ENCODE results near the gene C11orf16.

DNA sequence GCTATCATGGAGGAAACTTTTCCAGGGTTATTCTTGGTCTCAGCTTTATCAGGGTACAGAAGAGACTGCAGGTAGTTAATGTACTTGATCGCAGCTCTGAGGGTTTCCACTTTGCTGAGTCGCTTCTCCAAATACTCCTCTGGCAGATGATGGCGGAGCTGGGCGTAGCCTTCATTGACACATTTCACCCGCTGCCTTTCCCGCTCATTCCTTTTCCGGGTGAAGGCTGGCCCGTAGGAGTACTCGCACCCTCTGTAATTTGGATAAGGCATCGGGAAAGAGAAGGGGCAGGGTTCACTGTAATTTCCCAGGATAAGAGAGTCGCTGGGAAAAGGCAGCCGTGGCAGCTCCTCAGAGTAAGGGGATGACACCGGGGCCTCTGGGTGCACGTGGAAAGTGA is 4.9 kb upstream of the C11orf16 start:
- TF ChIP-seq, protein P1, sequence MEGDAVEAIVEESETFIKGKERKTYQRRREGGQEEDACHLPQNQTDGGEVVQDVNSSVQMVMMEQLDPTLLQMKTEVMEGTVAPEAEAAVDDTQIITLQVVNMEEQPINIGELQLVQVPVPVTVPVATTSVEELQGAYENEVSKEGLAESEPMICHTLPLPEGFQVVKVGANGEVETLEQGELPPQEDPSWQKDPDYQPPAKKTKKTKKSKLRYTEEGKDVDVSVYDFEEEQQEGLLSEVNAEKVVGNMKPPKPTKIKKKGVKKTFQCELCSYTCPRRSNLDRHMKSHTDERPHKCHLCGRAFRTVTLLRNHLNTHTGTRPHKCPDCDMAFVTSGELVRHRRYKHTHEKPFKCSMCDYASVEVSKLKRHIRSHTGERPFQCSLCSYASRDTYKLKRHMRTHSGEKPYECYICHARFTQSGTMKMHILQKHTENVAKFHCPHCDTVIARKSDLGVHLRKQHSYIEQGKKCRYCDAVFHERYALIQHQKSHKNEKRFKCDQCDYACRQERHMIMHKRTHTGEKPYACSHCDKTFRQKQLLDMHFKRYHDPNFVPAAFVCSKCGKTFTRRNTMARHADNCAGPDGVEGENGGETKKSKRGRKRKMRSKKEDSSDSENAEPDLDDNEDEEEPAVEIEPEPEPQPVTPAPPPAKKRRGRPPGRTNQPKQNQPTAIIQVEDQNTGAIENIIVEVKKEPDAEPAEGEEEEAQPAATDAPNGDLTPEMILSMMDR (conservative IDR thresholded peaks at IDR 0.05; ENCODE audit: low read length) = no peak
- no peak for TF ChIP-seq EZH2phosphoT487 (IDR thresholded peaks at IDR 0.05; ENCODE audit: borderline replicate concordance)

Data from Loucy (cell line).